Fibroblast of mammary gland (primary cell): ENCODE data around the gene SHPK.
A peak's percentile ranks its signal among the peaks of the same experiment; 100 is the strongest.

Experiments
- DNase-seq: peaks from one replicate; pipeline ENCODE4 v3.0.0-alpha.2; 2010; ENCODE audit warnings: low read depth
- H3K4me3 ChIP-seq: 2 replicates; pipeline ENCODE4 v1.5.1; 2011; ENCODE audit warnings: low read depth, mild to moderate bottlenecking, low read length, moderate library complexity; ENCODE audit not compliant: control insufficient read depth
- CTCF ChIP-seq: conservative IDR thresholded peaks from 2 replicates; pipeline ENCODE4 v1.5.1; 2011; ENCODE audit warnings: low read depth, low read length, inconsistent platforms; ENCODE audit not compliant: control insufficient read depth, insufficient read depth

The SHPK gene

GRCh38 chr17:3669085-3669347, 33.0 kb upstream of the SHPK start:
- no peak for DNase-seq
- H3K4me3 ChIP-seq, result peak overlapping the region; percentile 94
- TF ChIP-seq CTCF, result no peak

GRCh38 chr17:3668279-3669084, 32.4 kb upstream of the SHPK start, which contains the start of the genes EMC6 and TAX1BP3:
TSS of gene EMC6 (plus strand) at chr17:3668812. CDS start at chr17:3669147, 335 bp downstream.
TSS of gene TAX1BP3 (minus strand) at chr17:3668578. CDS start at chr17:3668526, 52 bp downstream.
- no peak for TF ChIP-seq CTCF
- peak; percentile 95 for DNase-seq
- H3K4me3 ChIP-seq, result peak within 1 kb of the TSS; percentile 94

- TF ChIP-seq CTCF, result no peak
- peak; percentile 83 for DNase-seq
- H3K4me3 ChIP-seq, result peak overlapping the region; percentile 94
Observed at GRCh38 chr17:3667366-3668278, 31.6 kb upstream of the SHPK start.

- H3K4me3 ChIP-seq, result no peak overlapping the region
- no peak for TF ChIP-seq CTCF
- DNase-seq, result no peak
Observed at GRCh38 chr17:3666516-3666915, 30.5 kb upstream of the SHPK start.

- TF ChIP-seq CTCF, result no peak
Observed at GRCh38 chr17:3665834-3666233, 29.8 kb upstream of the SHPK start.

GRCh38 chr17:3663102-3664011, 27.3 kb upstream of the SHPK start:
- DNase-seq, result no peak
- no peak for TF ChIP-seq CTCF
- no peak overlapping the region for H3K4me3 ChIP-seq

More at GRCh38 chr17:3665834-3666233, 29.8 kb upstream of the SHPK start:
- DNase-seq, result no peak
- no peak overlapping the region for H3K4me3 ChIP-seq
